DND-41 (cell line): Measurements from ENCODE around the gene A1BG.

ENCODE experiments used
- ATAC-seq: fragments of 200-7000 bp; cut with Tn5 transposase; 3 replicates; pipeline ENCODE4 v1.9.1; 2021; ENCODE audit warnings: low read depth; ENCODE audit not compliant: insufficient read depth
- DNase-seq: peaks from one replicate; pipeline ENCODE4 v3.0.0-alpha.2; 2020
- H2AFZ ChIP-seq: 2 replicates; pipeline ENCODE4 v1.6.0; 2012; ENCODE audit warnings: low read depth, low read length
- H3K27ac ChIP-seq: 2 replicates; pipeline ENCODE4 v1.5.1; 2012; ENCODE audit warnings: low read length, inconsistent platforms
- H3K27me3 ChIP-seq: fragments of 200-600 bp; sonication (generic); 2 replicates; pipeline ENCODE4 v1.6.0; 2012; ENCODE audit warnings: low read length, mild to moderate bottlenecking, inconsistent platforms; ENCODE audit not compliant: insufficient read depth, poor library complexity
- H3K36me3 ChIP-seq: 2 replicates; pipeline ENCODE4 v1.5.1; 2012; ENCODE audit warnings: low read length, inconsistent platforms; ENCODE audit not compliant: insufficient read depth
- H3K4me1 ChIP-seq: 2 replicates; pipeline ENCODE4 v1.5.1; 2012; ENCODE audit warnings: mild to moderate bottlenecking, low read length; ENCODE audit not compliant: insufficient read depth
- H3K4me2 ChIP-seq: 2 replicates; pipeline ENCODE4 v1.6.0; 2012; ENCODE audit warnings: mild to moderate bottlenecking, moderate library complexity, low read length, inconsistent platforms; ENCODE audit not compliant: insufficient read depth
- H3K4me3 ChIP-seq, 2 experiments: fragments of 200-600 bp in 1 of 2; shearing (Covaris generic) in 1 of 2; 2 replicates each; pipeline ENCODE4 v1.5.1; 2012 to 2016; ENCODE audit warnings: inconsistent platforms in 2 of 2, low read length in 2 of 2, mild to moderate bottlenecking in 2 of 2, low read depth in 1 of 2, moderate library complexity in 1 of 2
- H3K79me2 ChIP-seq: 2 replicates; pipeline ENCODE4 v1.6.0; 2012; ENCODE audit warnings: low read length, inconsistent platforms; ENCODE audit not compliant: insufficient read depth
- H3K9ac ChIP-seq: 2 replicates; pipeline ENCODE4 v1.6.0; 2012; ENCODE audit warnings: low read depth, mild to moderate bottlenecking, inconsistent platforms, low read length, moderate library complexity
- H3K9me3 ChIP-seq: 2 replicates; pipeline ENCODE4 v1.5.1; 2012; ENCODE audit warnings: low read length, moderate library complexity, mild to moderate bottlenecking, inconsistent platforms; ENCODE audit not compliant: insufficient read depth, severe bottlenecking
- H4K20me1 ChIP-seq: 2 replicates; pipeline ENCODE4 v1.6.0; 2012; ENCODE audit warnings: low read length; ENCODE audit not compliant: insufficient read depth
- CTCF ChIP-seq: IDR thresholded peaks from 2 replicates; pipeline ENCODE4 v1.5.1; 2012; ENCODE audit warnings: borderline replicate concordance, low read length, moderate library complexity, mild to moderate bottlenecking; ENCODE audit not compliant: poor library complexity, severe bottlenecking; ENCODE audit errors: extremely low read depth
- EZH2 ChIP-seq: IDR thresholded peaks from 3 replicates; pipeline ENCODE4 v1.6.1; 2012; ENCODE audit warnings: borderline replicate concordance, low read depth, mild to moderate bottlenecking, moderate library complexity, low read length, inconsistent platforms; ENCODE audit not compliant: severe bottlenecking

A1BG gene

GRCh38 chr19:58338336-58338735 is 15.0 kb downstream of the A1BG start:
- no peaks in the 10 kb centered on the region for H3K27me3 ChIP-seq
- H3K4me3 ChIP-seq = no peak overlapping the region
- H4K20me1 ChIP-seq = peaks cover 4% of the 10 kb centered on the region; the same call in 1 of the 2 replicates
- peaks cover 4% of the 10 kb centered on the region; the same call in 1 of the 2 replicates for H3K79me2 ChIP-seq
- H3K9me3 ChIP-seq = no peaks in the 10 kb centered on the region
- no peak for ATAC-seq
- no peak for TF ChIP-seq CTCF
- no peak for TF ChIP-seq EZH2
- H3K4me2 ChIP-seq = no peak overlapping the region
- DNase-seq = no peak
- no peaks in the 10 kb centered on the region for H3K4me1 ChIP-seq
- no peak overlapping the region for H2AFZ ChIP-seq
- no peak overlapping the region for H3K27ac ChIP-seq
- peaks cover 62% of the 10 kb centered on the region for H3K36me3 ChIP-seq
- H3K9ac ChIP-seq = no peak overlapping the region

- no peak for TF ChIP-seq CTCF
- no peak for TF ChIP-seq EZH2
- peaks cover 4% of the 10 kb centered on the region; the same call in 1 of the 2 replicates for H4K20me1 ChIP-seq
- H3K4me2 ChIP-seq = no peak overlapping the region
- H3K36me3 ChIP-seq = peaks cover 57% of the 10 kb centered on the region
- H3K27ac ChIP-seq = no peak overlapping the region
- no peak overlapping the region for H3K4me3 ChIP-seq
- H3K79me2 ChIP-seq = peaks cover under 1% of the 10 kb centered on the region; the same call in 1 of the 2 replicates
- H3K9ac ChIP-seq = no peak overlapping the region
- H3K27me3 ChIP-seq = no peaks in the 10 kb centered on the region
- ATAC-seq (no peak), DNase-seq (no peak)
- no peak overlapping the region for H2AFZ ChIP-seq
- H3K9me3 ChIP-seq = no peaks in the 10 kb centered on the region
- no peaks in the 10 kb centered on the region for H3K4me1 ChIP-seq
Observed at GRCh38 chr19:58336820-58337219, 16.5 kb downstream of the A1BG start.

GRCh38 chr19:58336216-58336615 is 17.1 kb downstream of the A1BG start:
- no peaks in the 10 kb centered on the region for H3K27me3 ChIP-seq
- no peak overlapping the region for H3K4me2 ChIP-seq
- no peak overlapping the region for H3K27ac ChIP-seq
- H3K79me2 ChIP-seq = no peaks in the 10 kb centered on the region
- DNase-seq (no peak), ATAC-seq (no peak)
- H2AFZ ChIP-seq = no peak overlapping the region
- no peak overlapping the region for H3K4me3 ChIP-seq
- TF ChIP-seq EZH2 (no peak), CTCF (no peak)
- H4K20me1 ChIP-seq = peaks cover 4% of the 10 kb centered on the region; the same call in 1 of the 2 replicates
- H3K36me3 ChIP-seq = peaks cover 51% of the 10 kb centered on the region
- H3K9me3 ChIP-seq = no peaks in the 10 kb centered on the region
- no peak overlapping the region for H3K9ac ChIP-seq
- H3K4me1 ChIP-seq = no peaks in the 10 kb centered on the region

GRCh38 chr19:58335630-58336029 is 17.7 kb downstream of the A1BG start:
- ATAC-seq (no peak), DNase-seq (no peak)
- peaks cover 4% of the 10 kb centered on the region; the same call in 1 of the 2 replicates for H4K20me1 ChIP-seq
- peaks cover 45% of the 10 kb centered on the region for H3K36me3 ChIP-seq
- H3K79me2 ChIP-seq = no peaks in the 10 kb centered on the region
- no peak overlapping the region for H3K4me3 ChIP-seq
- H3K9me3 ChIP-seq = no peaks in the 10 kb centered on the region
- H3K27ac ChIP-seq = no peak overlapping the region
- TF ChIP-seq EZH2 = no peak
- no peak overlapping the region for H3K4me2 ChIP-seq
- H3K27me3 ChIP-seq = no peaks in the 10 kb centered on the region
- no peak overlapping the region for H3K9ac ChIP-seq
- no peaks in the 10 kb centered on the region for H3K4me1 ChIP-seq
- H2AFZ ChIP-seq = no peak overlapping the region
